ENCODE measurements around the gene CDH10.

Gene CDH10

GRCh38 chr5:24555229-24555628 is 89.5 kb downstream of the CDH10 start:
- Histone ChIP-seq H3K36me3 (replicated peaks; ENCODE audit: low read depth, low read length) (no peaks in the 10 kb centered on the region), H3K4me2 (ENCODE audit: low read length) (no peak overlapping the region), H4K20me1 (ENCODE audit: insufficient read depth, low read length) (no peaks in the 10 kb centered on the region), H3K9ac (ENCODE audit: low read length) (no peak overlapping the region), H3K9me3 (ENCODE audit: insufficient read depth, low read length) (no peaks in the 10 kb centered on the region), H3K4me1 (ENCODE audit: low read length) (no peaks in the 10 kb centered on the region), H3K4me3 (ENCODE audit: low read length) (no peak overlapping the region), H3K79me2 (ENCODE audit: low read length) (no peaks in the 10 kb centered on the region), H3K27ac (ENCODE audit: low read length) (no peak overlapping the region), H3K27me3 (ENCODE audit: low read depth, low read length) (no peaks in the 10 kb centered on the region), H2AFZ (ENCODE audit: low read depth, low read length) (no peak overlapping the region)
- TF ChIP-seq EZH2phosphoT487 (IDR thresholded peaks at IDR 0.05; ENCODE audit: low read depth) = no peak
- TF ChIP-seq CTCF (IDR thresholded peaks at IDR 0.05; ENCODE audit: low read depth, low read length) = no peak

- Histone ChIP-seq H3K4me2 (ENCODE audit: low read length) (no peak overlapping the region), H4K20me1 (ENCODE audit: insufficient read depth, low read length) (no peaks in the 10 kb centered on the region), H3K4me1 (ENCODE audit: low read length) (no peaks in the 10 kb centered on the region), H3K79me2 (ENCODE audit: low read length) (no peaks in the 10 kb centered on the region), H3K9me3 (ENCODE audit: insufficient read depth, low read length) (no peaks in the 10 kb centered on the region), H3K4me3 (ENCODE audit: low read length) (no peak overlapping the region), H3K9ac (ENCODE audit: low read length) (no peak overlapping the region), H3K36me3 (replicated peaks; ENCODE audit: low read depth, low read length) (no peaks in the 10 kb centered on the region), H3K27me3 (ENCODE audit: low read depth, low read length) (no peaks in the 10 kb centered on the region), H2AFZ (ENCODE audit: low read depth, low read length) (no peak overlapping the region), H3K27ac (ENCODE audit: low read length) (no peak overlapping the region)
- TF ChIP-seq CTCF (IDR thresholded peaks at IDR 0.05; ENCODE audit: low read depth, low read length) (no peak), EZH2phosphoT487 (IDR thresholded peaks at IDR 0.05; ENCODE audit: low read depth) (no peak)
Observed at GRCh38 chr5:24547132-24547531, 97.6 kb downstream of the CDH10 start.

- H3K4me3 ChIP-seq (ENCODE audit: low read length) = no peak overlapping the region
- no peak overlapping the region for H2AFZ ChIP-seq (ENCODE audit: low read depth, low read length)
- no peak overlapping the region for H3K4me2 ChIP-seq (ENCODE audit: low read length)
- TF ChIP-seq EZH2phosphoT487 (IDR thresholded peaks at IDR 0.05; ENCODE audit: low read depth) = no peak
- TF ChIP-seq CTCF (IDR thresholded peaks at IDR 0.05; ENCODE audit: low read depth, low read length) = no peak
- H3K27ac ChIP-seq (ENCODE audit: low read length) = no peak overlapping the region
- H3K9me3 ChIP-seq (ENCODE audit: insufficient read depth, low read length) = no peaks in the 10 kb centered on the region
- H3K36me3 ChIP-seq (replicated peaks; ENCODE audit: low read depth, low read length) = no peaks in the 10 kb centered on the region
- peaks cover 4% of the 10 kb centered on the region; the same call in 1 of the 2 replicates for H3K4me1 ChIP-seq (ENCODE audit: low read length)
- no peaks in the 10 kb centered on the region for H3K27me3 ChIP-seq (ENCODE audit: low read depth, low read length)
- no peaks in the 10 kb centered on the region for H4K20me1 ChIP-seq (ENCODE audit: insufficient read depth, low read length)
- H3K9ac ChIP-seq (ENCODE audit: low read length) = no peak overlapping the region
- no peaks in the 10 kb centered on the region for H3K79me2 ChIP-seq (ENCODE audit: low read length)
Observed at GRCh38 chr5:24539613-24540012, 105.2 kb downstream of the CDH10 start.

- no peak overlapping the region for H3K4me2 ChIP-seq (ENCODE audit: low read length)
- no peaks in the 10 kb centered on the region for H3K79me2 ChIP-seq (ENCODE audit: low read length)
- H2AFZ ChIP-seq (ENCODE audit: low read depth, low read length) = no peak overlapping the region
- no peaks in the 10 kb centered on the region for H3K27me3 ChIP-seq (ENCODE audit: low read depth, low read length)
- no peaks in the 10 kb centered on the region for H3K36me3 ChIP-seq (replicated peaks; ENCODE audit: low read depth, low read length)
- H3K4me3 ChIP-seq (ENCODE audit: low read length) = no peak overlapping the region
- no peaks in the 10 kb centered on the region for H3K9me3 ChIP-seq (ENCODE audit: insufficient read depth, low read length)
- H4K20me1 ChIP-seq (ENCODE audit: insufficient read depth, low read length) = no peaks in the 10 kb centered on the region
- no peak overlapping the region for H3K9ac ChIP-seq (ENCODE audit: low read length)
- TF ChIP-seq EZH2phosphoT487 (IDR thresholded peaks at IDR 0.05; ENCODE audit: low read depth) (no peak), CTCF (IDR thresholded peaks at IDR 0.05; ENCODE audit: low read depth, low read length) (no peak)
- peaks cover 4% of the 10 kb centered on the region; the same call in 1 of the 2 replicates for H3K4me1 ChIP-seq (ENCODE audit: low read length)
- H3K27ac ChIP-seq (ENCODE audit: low read length) = no peak overlapping the region
Observed at GRCh38 chr5:24538346-24538745, 106.4 kb downstream of the CDH10 start.

Measured in OCI-LY3 (cell line).